GM19025 (cell line): ENCODE measurements around the gene PGM2.
"Not testable (repeated sequence)": the region's sequence is repeated elsewhere in the genome, so short reads cannot be mapped to it uniquely, and the experiment has no call there.

Source experiments
- ATAC-seq: cut with Tn5 transposase; IDR thresholded peaks from one replicate; pipeline ENCODE4 v1.9.1; 2021; ENCODE audit warnings: mild to moderate bottlenecking, low read depth, moderate library complexity; ENCODE audit not compliant: unreplicated experiment

Gene PGM2

DNA sequence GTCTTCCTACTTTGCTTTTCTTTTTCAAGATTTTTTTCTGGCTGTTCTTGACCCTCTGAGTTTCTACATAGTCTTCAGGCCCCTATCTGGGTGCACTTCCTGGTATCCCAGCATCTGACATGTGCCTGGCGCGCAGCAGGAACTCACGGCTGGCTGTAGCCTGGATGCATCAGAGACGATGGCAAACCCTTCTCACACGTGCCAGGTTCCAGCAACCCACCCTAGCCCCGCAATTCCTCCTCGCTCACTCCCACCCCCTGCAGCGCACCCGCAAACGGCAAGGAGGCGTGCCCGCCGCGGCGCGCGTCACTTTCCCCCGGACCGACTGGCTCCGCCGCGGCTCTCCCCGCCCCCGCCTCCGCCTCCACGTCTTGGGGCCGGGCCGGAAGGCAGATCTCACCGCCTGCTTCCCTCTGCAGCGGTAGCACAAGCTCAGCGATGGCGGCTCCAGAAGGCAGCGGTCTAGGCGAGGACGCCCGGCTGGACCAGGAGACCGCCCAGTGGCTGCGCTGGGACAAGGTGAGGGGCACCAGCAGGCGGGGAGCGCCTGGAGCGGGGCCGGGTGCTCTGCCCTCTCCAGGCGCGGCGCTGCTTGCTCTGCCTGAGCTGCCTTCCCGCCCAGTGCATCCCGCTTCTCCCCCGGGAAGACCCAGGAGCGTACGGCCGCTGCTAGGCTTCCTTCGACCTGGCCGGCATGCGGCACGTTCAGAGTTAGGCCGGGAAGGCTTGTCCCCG is at the start of gene PGM2:
TSS of gene PGM2 (plus strand) at position 392 of the 735 bp plus-strand sequence. CDS start at position 439, 47 bp downstream.
- peak; percentile 98 for ATAC-seq

- no peak for ATAC-seq
Observed at GRCh38 chr4:37779896-37780295, 46.6 kb upstream of the PGM2 start.

DNA sequence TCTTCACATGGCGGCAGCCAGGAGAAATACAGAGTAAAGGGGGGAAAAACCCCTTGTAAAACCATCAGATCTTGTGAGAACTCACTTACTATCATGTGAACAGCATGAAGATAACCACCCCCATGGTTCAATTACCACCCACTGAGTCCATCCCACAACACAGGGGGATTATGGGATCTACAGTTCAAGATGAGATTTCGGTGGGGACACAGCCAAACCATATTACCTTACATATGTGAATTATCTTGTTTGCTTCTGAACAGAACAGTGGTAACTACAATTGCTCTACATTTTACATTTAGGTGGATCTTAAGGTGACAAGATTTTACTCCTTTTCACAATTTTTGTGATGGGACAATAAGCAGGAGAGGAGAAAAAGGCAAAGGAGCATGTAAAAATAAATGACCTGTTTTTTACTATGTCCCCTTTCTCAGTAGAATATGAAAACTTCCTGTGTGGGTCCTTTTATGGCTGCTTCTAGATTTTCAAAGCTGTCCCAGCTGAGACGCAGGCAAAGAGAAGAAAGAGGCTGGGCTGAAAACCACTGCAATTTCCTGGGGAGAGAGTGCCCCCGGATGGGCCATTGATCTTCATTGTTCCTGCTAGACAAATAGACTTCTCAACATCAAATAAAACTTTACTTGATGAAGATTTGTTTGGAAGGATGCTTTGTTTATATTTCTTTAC is 45.9 kb upstream of the PGM2 start:
- no peak for ATAC-seq

DNA sequence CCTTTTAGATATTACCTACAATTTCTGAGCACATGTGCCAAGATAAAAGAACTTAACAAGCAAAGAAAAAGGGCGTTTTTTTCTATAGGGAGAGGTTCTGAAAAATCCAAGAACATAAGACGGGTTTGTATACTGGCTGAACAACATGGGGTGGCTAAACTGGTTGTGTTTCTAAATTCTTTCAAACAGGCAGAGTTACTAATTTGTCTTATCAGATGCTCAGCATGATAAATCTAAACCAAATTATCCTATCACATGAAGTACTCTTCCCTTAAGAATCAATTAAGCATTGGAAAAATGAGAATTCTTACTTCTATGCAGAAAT is 45.4 kb upstream of the PGM2 start:
- ATAC-seq, result no peak

DNA sequence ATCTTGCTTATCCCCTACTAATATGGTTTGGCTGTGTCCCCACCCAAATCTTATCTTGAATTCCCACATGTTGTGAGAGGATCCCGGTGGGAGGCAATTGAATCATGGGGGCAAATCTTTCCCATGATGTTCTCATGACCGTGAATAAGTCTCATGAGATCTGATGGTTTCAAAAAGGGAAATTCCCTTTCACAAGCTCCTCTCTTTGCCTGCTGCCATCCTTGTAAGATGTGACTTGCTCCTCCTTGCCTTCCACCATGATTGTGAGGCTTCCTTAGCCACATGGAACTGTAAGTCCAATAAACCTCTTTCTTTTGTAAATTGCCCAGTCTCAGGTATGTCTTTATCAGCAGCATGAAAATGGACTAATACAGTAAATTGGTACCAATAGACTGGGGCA is 40.2 kb upstream of the PGM2 start:
- ATAC-seq, result not testable (repeated sequence)

DNA sequence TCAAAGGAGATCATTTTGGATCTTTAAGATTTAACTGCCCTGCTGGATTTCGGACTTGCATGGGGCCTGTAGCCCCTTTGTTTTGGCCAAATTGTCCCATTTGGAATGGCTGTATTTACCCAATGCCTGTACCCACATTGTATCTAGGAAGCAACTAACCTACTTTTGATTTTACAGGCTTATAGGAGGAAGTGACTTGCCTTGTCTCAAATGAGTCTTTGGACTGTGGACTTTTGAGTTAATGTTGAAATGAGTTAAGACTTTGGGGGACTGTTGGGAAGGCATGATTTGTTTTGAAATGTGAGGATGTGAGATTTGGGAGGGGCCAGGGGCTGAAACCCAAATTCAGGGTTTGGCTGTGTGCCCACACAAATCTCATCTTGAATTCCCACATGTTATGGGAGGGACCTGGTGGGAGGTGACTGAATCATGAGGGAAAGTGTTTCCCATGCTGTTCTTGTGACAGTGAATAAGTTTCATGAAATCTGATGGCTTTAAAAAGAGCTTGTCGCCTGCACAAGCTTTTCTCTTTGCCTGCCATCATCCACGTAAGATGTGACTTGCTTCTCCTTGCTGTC is 38.5 kb upstream of the PGM2 start:
- not testable (repeated sequence) for ATAC-seq

GRCh38 chr4:37788819-37789218 is 37.7 kb upstream of the PGM2 start:
- no peak for ATAC-seq

- ATAC-seq, result no peak
Observed at GRCh38 chr4:37792241-37792640, 34.2 kb upstream of the PGM2 start.

GRCh38 chr4:37793562-37793961 is 32.9 kb upstream of the PGM2 start:
- ATAC-seq, result no peak

GRCh38 chr4:37794056-37794455 is 32.4 kb upstream of the PGM2 start:
- no peak for ATAC-seq

DNA sequence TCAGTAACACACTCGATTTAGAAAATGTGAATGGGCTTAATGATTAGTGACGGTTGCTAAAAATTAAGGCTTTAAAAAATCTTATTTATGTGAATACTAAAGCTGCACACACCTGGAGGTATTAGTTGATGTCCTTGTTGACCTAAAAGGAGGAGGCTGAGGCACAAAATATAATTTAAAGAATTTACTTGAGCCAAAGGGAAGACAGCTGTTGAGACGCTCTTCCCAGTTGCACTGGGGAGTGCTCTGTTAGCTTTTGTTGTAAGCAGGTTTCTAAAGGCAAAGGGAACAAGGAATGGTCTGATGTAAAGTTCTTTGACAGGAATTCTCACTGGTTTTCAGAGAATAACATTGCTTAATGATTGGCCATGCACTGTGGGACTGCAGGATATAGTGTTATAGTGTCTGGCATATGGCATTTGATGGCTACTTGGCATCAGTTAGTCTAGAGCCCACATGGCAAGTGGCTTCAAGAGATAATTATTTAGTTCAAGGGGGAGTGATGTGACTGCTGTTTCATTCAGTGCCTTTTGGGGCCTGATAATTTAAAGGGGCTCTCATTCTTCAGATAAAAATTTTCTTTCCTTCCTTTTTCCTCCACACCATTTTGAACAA is 30.8 kb upstream of the PGM2 start:
- no peak for ATAC-seq

GRCh38 chr4:37797374-37797773 is 29.1 kb upstream of the PGM2 start:
- ATAC-seq, result no peak

- ATAC-seq, result no peak
Observed at GRCh38 chr4:37797923-37798322, 28.6 kb upstream of the PGM2 start.

- ATAC-seq, result no peak
Observed at GRCh38 chr4:37798616-37799015, 27.9 kb upstream of the PGM2 start.

GRCh38 chr4:37799941-37800554 is 26.4 kb upstream of the PGM2 start:
- no peak for ATAC-seq

DNA sequence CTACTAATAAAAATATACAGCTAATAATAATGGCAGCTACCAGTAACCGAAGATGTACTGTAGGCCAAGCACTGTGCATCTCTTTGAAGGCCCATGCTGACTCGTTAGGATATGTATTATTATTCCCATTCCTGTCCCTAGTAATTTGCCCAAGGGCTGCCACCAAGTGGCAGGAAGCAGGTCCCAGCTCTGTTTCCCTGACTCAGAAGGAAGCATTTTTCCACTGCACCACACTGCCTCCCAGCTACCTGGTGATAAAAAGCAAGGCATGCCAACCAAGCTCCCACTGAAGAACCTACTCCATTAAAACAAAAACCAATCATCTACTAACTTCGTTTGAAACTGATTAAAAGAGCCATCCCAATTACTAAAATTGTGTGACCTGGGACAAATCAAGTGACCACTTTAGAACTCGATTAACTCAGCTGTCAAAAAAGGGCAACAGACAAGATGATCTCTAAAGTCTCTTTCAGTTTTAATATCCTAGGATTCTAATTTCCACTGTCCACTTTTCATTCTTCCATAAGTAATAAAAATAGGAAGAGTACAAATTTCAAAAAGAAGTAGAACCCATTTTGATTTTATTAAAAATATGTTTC is 24.3 kb upstream of the PGM2 start:
- no peak for ATAC-seq

GRCh38 chr4:37803348-37803973 is 23.0 kb upstream of the PGM2 start:
- no peak for ATAC-seq

- ATAC-seq, result no peak
Observed at GRCh38 chr4:37805091-37805490, 21.4 kb upstream of the PGM2 start.

DNA sequence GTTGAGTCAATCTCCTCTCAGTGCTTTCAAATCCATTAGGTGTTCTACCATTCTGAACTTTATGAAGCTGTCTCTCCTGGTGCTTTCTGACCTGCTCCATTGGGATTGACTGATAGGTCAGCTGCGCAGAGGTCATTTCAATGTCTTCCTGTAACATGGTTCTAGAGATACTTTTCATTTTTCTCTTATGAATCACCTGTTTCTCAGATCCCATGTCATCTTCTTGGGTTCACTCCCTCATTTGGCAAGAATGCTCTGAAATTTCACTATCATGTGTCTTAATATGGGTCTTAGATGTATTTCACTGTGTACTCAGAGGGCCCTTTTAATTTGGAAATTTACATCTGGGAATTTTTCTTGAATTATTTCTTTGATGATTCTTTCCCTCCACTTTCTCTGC is 13.8 kb upstream of the PGM2 start:
- no peak for ATAC-seq

GRCh38 chr4:37815591-37815990 is 10.9 kb upstream of the PGM2 start:
- no peak for ATAC-seq
